Right atrium auricular region (tissue), 2 donors: ENCODE measurements around the gene LRRC38. TPM values are rescaled to one million over a fixed set of nuclear protein-coding genes. Genes with fewer than 3 reads are reported as not detected.
A peak's percentile ranks its signal among the peaks of the same experiment; 100 is the strongest.

Experiments used
- DNase-seq: peaks from one replicate; pipeline ENCODE4 v3.0.0-alpha.2; 2019; ENCODE audit warnings: low spot score
- H3K27ac ChIP-seq, 2 donors: fragments of 200-600 bp; sonication (generic); 1 replicate in 1 of 2; 2 replicates in 1 of 2; pipeline ENCODE4 v1.5.1; 2016 to 2019
- H3K27me3 ChIP-seq, 2 donors: fragments of 200-600 bp; sonication (generic); one replicate each; pipeline versions ENCODE4 v1.5.1 to v1.6.0; 2017 to 2019
- H3K36me3 ChIP-seq: fragments of 200-600 bp; sonication (generic); one replicate; pipeline ENCODE4 v1.5.1; 2016
- H3K4me1 ChIP-seq, 2 donors: fragments of 200-600 bp; sonication (generic); one replicate each; pipeline versions ENCODE4 v1.5.1 to v1.6.0; 2017 to 2019
- H3K4me3 ChIP-seq, 2 donors: fragments of 200-600 bp; sonication (generic); 1 replicate in 1 of 2; 2 replicates in 1 of 2; pipeline ENCODE4 v1.5.1; 2017 to 2019; ENCODE audit warnings: mild to moderate bottlenecking in 1 of 2, moderate library complexity in 1 of 2
- H3K9me3 ChIP-seq, 2 donors: fragments of 200-600 bp; sonication (generic); one replicate each; pipeline ENCODE4 v1.5.1; 2019
- CTCF ChIP-seq, 2 donors: fragments of 200-600 bp; sonication (generic); IDR thresholded peaks; one replicate each; pipeline ENCODE4 v1.5.1; 2019; ENCODE audit warnings: antibody characterized with exemption in 2 of 2
- total RNA-seq, 2 donors: library from RNA; depleted of rRNA; stranded (reverse); fragments of >200 nt; gene quantifications; one replicate each; pipeline ENCODE4 v1.1.0, GENCODE V29; 2016

LRRC38 gene
- total RNA-seq, 2 donors from 2014 or later = 0.98 TPM; not detected in 1

- Histone ChIP-seq H3K27me3 (no peaks in the 10 kb centered on the region), H3K4me1 (no peaks in the 10 kb centered on the region), H3K9me3 (no peaks in the 10 kb centered on the region), H3K4me3 (no peak overlapping the region), H3K36me3 (no peaks in the 10 kb centered on the region), H3K27ac (no peak overlapping the region)
- TF ChIP-seq CTCF (IDR thresholded peaks at IDR 0.05) = no peak
- DNase-seq = no peak
These were observed 14.5 kb upstream of the LRRC38 start for GRCh38 chr1:13528320-13528719.

GRCh38 chr1:13523780-13524477 is 10.1 kb upstream of the LRRC38 start:
- Histone ChIP-seq H3K4me3 (no peak overlapping the region), H3K9me3 (peaks cover 0 to 3% of the 10 kb centered on the region in 2 donors), H3K36me3 (no peaks in the 10 kb centered on the region), H3K27ac (no peak overlapping the region), H3K4me1 (no peaks in the 10 kb centered on the region), H3K27me3 (no peaks in the 10 kb centered on the region)
- DNase-seq = no peak
- TF ChIP-seq CTCF (IDR thresholded peaks at IDR 0.05) = no peak

GRCh38 chr1:13520985-13521384 is 7.2 kb upstream of the LRRC38 start:
- no peak overlapping the region for H3K27ac ChIP-seq
- H3K27me3 ChIP-seq = no peaks in the 10 kb centered on the region
- no peak for DNase-seq
- no peak for TF ChIP-seq CTCF (IDR thresholded peaks at IDR 0.05)
- H3K9me3 ChIP-seq = peaks cover 0 to 6% of the 10 kb centered on the region in 2 donors
- H3K4me1 ChIP-seq = peaks cover 0 to 8% of the 10 kb centered on the region in 2 donors
- no peak overlapping the region for H3K4me3 ChIP-seq
- no peaks in the 10 kb centered on the region for H3K36me3 ChIP-seq

GRCh38 chr1:13517193-13517812 is 3.5 kb upstream of the LRRC38 start:
- no peaks in the 10 kb centered on the region for H3K36me3 ChIP-seq
- H3K4me1 ChIP-seq = peaks cover 0 to 15% of the 10 kb centered on the region in 2 donors
- H3K27ac ChIP-seq = no peak overlapping the region
- H3K27me3 ChIP-seq = no peaks in the 10 kb centered on the region
- H3K4me3 ChIP-seq = no peak overlapping the region
- peaks cover 0 to 6% of the 10 kb centered on the region in 2 donors for H3K9me3 ChIP-seq
- DNase-seq = no peak
- peak in 1 of 2 donors; percentile 55 for TF ChIP-seq CTCF (IDR thresholded peaks at IDR 0.05)

GRCh38 chr1:13516606-13517005 is 2.8 kb upstream of the LRRC38 start:
- no peaks in the 10 kb centered on the region for H3K27me3 ChIP-seq
- DNase-seq = no peak

More at GRCh38 chr1:13516606-13517005, 2.8 kb upstream of the LRRC38 start:
- no peak overlapping the region for H3K4me3 ChIP-seq
- H3K4me1 ChIP-seq = peaks cover 0 to 15% of the 10 kb centered on the region in 2 donors
- no peaks in the 10 kb centered on the region for H3K36me3 ChIP-seq
- no peak for TF ChIP-seq CTCF (IDR thresholded peaks at IDR 0.05)
- H3K27ac ChIP-seq = no peak overlapping the region
- H3K9me3 ChIP-seq = peaks cover 0 to 6% of the 10 kb centered on the region in 2 donors
